H1 (cell line): Measurements from ENCODE around the gene WNT1.
A peak's percentile ranks its signal among the peaks of the same experiment; 100 is the strongest.

Experiments used
- BRCA1 ChIP-seq: IDR thresholded peaks from 2 replicates; pipeline ENCODE4 v1.6.1; 2012; ENCODE audit warnings: low read depth, low read length, improper control_type of control experiment
- JUND ChIP-seq: IDR thresholded peaks from 2 replicates; pipeline ENCODE4 v1.6.1; 2011; ENCODE audit warnings: mild to moderate bottlenecking, improper control_type of control experiment, low read length
- POLR2A ChIP-seq, 2 experiments: IDR thresholded peaks; 1 replicate in 1 of 2; 2 replicates in 1 of 2; pipeline ENCODE4 v1.6.1; 2011; ENCODE audit warnings: low read depth in 2 of 2, low read length in 2 of 2, mild to moderate bottlenecking in 2 of 2; ENCODE audit errors: control extremely low read depth in 1 of 2
- POLR2AphosphoS5 ChIP-seq: IDR thresholded peaks from 2 replicates; pipeline ENCODE4 v1.6.1; 2011; ENCODE audit warnings: low read depth, low read length
- RAD21 ChIP-seq, 2 experiments: IDR thresholded peaks in 1 of 2; conservative IDR thresholded peaks in 1 of 2; 2 replicates each; pipeline ENCODE4 v1.6.1; 2011; ENCODE audit warnings: low read depth in 2 of 2, low read length in 2 of 2, improper control_type of control experiment in 1 of 2, inconsistent platforms in 1 of 2, mild to moderate bottlenecking in 1 of 2, moderate library complexity in 1 of 2
- RFX5 ChIP-seq: IDR thresholded peaks from 2 replicates; pipeline ENCODE4 v1.6.1; 2011; ENCODE audit warnings: low read depth, low read length, improper control_type of control experiment, borderline replicate concordance
- SP4 ChIP-seq: IDR thresholded peaks from 2 replicates; pipeline ENCODE4 v1.6.1; 2012; ENCODE audit warnings: low read length, inconsistent platforms
- TAF1 ChIP-seq: IDR thresholded peaks from 2 replicates; pipeline ENCODE4 v1.6.1; 2011; ENCODE audit warnings: mild to moderate bottlenecking, low read depth, low read length
- YY1 ChIP-seq: IDR thresholded peaks from 2 replicates; pipeline ENCODE4 v1.6.1; 2011; ENCODE audit warnings: low read depth, mild to moderate bottlenecking, low read length
- TF ChIP-seq, protein P1 (sequence below), 3 experiments: IDR thresholded peaks; 1 replicate in 2 of 3; 2 replicates in 1 of 3; pipeline versions ENCODE4 v1.5.1 to v1.6.1; 2011; ENCODE audit warnings: low read length in 3 of 3, mild to moderate bottlenecking in 3 of 3, inconsistent platforms in 2 of 3, low read depth in 1 of 3, moderate library complexity in 1 of 3; ENCODE audit not compliant: insufficient read depth in 1 of 3; ENCODE audit errors: control extremely low read depth in 1 of 3
- TF ChIP-seq, protein P2 (sequence below): IDR thresholded peaks from 2 replicates; pipeline ENCODE4 v1.6.1; 2011; ENCODE audit warnings: low read length, improper control_type of control experiment

DNA sequence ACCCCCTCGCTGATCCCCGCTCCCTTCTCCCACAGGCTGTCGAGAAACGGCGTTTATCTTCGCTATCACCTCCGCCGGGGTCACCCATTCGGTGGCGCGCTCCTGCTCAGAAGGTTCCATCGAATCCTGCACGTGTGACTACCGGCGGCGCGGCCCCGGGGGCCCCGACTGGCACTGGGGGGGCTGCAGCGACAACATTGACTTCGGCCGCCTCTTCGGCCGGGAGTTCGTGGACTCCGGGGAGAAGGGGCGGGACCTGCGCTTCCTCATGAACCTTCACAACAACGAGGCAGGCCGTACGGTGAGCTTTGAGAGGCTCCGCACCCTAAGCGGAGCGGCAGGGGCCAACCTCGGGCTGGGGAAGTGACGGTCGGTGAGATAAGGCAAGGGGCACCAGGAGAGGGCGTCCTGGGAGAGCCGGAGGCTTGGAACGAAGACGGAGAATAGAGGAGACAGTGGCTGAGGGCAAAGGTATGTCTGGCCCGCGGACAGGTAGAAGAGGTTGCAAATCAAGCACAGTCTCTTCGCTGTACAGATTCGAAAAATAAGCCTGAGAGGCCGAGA is 2.3 kb downstream of the WNT1 start:
- TF ChIP-seq, protein P1, sequence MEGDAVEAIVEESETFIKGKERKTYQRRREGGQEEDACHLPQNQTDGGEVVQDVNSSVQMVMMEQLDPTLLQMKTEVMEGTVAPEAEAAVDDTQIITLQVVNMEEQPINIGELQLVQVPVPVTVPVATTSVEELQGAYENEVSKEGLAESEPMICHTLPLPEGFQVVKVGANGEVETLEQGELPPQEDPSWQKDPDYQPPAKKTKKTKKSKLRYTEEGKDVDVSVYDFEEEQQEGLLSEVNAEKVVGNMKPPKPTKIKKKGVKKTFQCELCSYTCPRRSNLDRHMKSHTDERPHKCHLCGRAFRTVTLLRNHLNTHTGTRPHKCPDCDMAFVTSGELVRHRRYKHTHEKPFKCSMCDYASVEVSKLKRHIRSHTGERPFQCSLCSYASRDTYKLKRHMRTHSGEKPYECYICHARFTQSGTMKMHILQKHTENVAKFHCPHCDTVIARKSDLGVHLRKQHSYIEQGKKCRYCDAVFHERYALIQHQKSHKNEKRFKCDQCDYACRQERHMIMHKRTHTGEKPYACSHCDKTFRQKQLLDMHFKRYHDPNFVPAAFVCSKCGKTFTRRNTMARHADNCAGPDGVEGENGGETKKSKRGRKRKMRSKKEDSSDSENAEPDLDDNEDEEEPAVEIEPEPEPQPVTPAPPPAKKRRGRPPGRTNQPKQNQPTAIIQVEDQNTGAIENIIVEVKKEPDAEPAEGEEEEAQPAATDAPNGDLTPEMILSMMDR (IDR thresholded peaks at IDR 0.05; ENCODE audit: control extremely low read depth in 1 of 3, insufficient read depth in 1 of 3, low read depth in 1 of 3, low read length in 3 of 3): peak in 2 of 3 experiments; percentile 59 to 63; a peak in 3 of 4 replicates
- no peak for TF ChIP-seq SP4
- TF ChIP-seq BRCA1: no peak
- no peak for TF ChIP-seq JUND
- no peak for TF ChIP-seq POLR2A (IDR thresholded peaks at IDR 0.05; ENCODE audit: control extremely low read depth in 1 of 2, low read depth in 2 of 2, low read length in 2 of 2)
- no peak for TF ChIP-seq YY1
- no peak for TF ChIP-seq RFX5
- TF ChIP-seq POLR2AphosphoS5: no peak
- TF ChIP-seq RAD21 (IDR thresholded peaks at IDR 0.05 in 1 of 2, conservative IDR thresholded peaks at IDR 0.05 in 1 of 2; ENCODE audit: low read depth in 2 of 2, low read length in 2 of 2): peak in 1 of 2 experiments; percentile 29; a peak in 1 of 4 replicates
- TF ChIP-seq, protein P2, sequence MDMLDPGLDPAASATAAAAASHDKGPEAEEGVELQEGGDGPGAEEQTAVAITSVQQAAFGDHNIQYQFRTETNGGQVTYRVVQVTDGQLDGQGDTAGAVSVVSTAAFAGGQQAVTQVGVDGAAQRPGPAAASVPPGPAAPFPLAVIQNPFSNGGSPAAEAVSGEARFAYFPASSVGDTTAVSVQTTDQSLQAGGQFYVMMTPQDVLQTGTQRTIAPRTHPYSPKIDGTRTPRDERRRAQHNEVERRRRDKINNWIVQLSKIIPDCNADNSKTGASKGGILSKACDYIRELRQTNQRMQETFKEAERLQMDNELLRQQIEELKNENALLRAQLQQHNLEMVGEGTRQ: no peak
- no peak for TF ChIP-seq TAF1
